Tongue (tissue), 2 donors: ENCODE results near the gene SRC. TPM values are rescaled to one million over a fixed set of nuclear protein-coding genes. Genes with fewer than 3 reads are reported as not detected.

Source experiments
- DNase-seq: peaks from one replicate; pipeline ENCODE4 v3.0.0-alpha.2; 2015
- total RNA-seq: library from RNA; depleted of rRNA; stranded (reverse); fragments of >200 nt; gene quantifications from one replicate; pipeline ENCODE4 v1.2.3, GENCODE V29; 2014

The SRC gene
- total RNA-seq, 1 donor from 2014 or later, result 54.3 TPM

- no peak for DNase-seq
Measured at GRCh38 chr20:37454636-37455385, 108.9 kb downstream of the SRC start.

Other genes with a start within 250 kb of the SRC start
- gene RPN2, start 166.8 kb upstream of the SRC start, total RNA-seq, result 119 TPM
- gene MROH8, start 166.6 kb upstream of the SRC start, total RNA-seq, result 10.5 TPM
- not detected for gene GHRH, start 84.3 kb upstream of the SRC start, total RNA-seq
- gene MANBAL, start 56.5 kb upstream of the SRC start, total RNA-seq, result 23.3 TPM
- 24.1 TPM for gene NNAT, start 175.1 kb downstream of the SRC start, total RNA-seq
- gene BLCAP, start 181.7 kb downstream of the SRC start, total RNA-seq, result 149 TPM